Measurements from ENCODE around the gene ACTL6B.

- TF ChIP-seq, protein P1, sequence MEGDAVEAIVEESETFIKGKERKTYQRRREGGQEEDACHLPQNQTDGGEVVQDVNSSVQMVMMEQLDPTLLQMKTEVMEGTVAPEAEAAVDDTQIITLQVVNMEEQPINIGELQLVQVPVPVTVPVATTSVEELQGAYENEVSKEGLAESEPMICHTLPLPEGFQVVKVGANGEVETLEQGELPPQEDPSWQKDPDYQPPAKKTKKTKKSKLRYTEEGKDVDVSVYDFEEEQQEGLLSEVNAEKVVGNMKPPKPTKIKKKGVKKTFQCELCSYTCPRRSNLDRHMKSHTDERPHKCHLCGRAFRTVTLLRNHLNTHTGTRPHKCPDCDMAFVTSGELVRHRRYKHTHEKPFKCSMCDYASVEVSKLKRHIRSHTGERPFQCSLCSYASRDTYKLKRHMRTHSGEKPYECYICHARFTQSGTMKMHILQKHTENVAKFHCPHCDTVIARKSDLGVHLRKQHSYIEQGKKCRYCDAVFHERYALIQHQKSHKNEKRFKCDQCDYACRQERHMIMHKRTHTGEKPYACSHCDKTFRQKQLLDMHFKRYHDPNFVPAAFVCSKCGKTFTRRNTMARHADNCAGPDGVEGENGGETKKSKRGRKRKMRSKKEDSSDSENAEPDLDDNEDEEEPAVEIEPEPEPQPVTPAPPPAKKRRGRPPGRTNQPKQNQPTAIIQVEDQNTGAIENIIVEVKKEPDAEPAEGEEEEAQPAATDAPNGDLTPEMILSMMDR (IDR thresholded peaks at IDR 0.05; ENCODE audit: low read depth, low read length): no peak
- TF ChIP-seq POLR2A (IDR thresholded peaks at IDR 0.05; ENCODE audit: extremely low read depth, insufficient read length): no peak
These were observed 28.9 kb upstream of the ACTL6B start for GRCh38 chr7:100685049-100685605.
